Bronchial smooth muscle cell (primary cell): ENCODE data around the gene TGIF2LY. TPM values are rescaled to one million over a fixed set of nuclear protein-coding genes. Genes with fewer than 3 reads are reported as not detected.

Experiments
- total RNA-seq: library from RNA; depleted of rRNA; stranded (reverse); fragments of >200 nt; gene quantifications from 2 replicates; pipeline ENCODE4 v1.2.1, GENCODE V29; 2014

Gene TGIF2LY
- total RNA-seq: not detected in 2 replicates

GRCh38 chrY:3578767-3579166 lies at the start of gene TGIF2LY:
TSS of gene TGIF2LY (plus strand) at chrY:3579067. CDS start at chrY:3579245, 178 bp downstream.

